ENCODE data around the gene LHFPL3.

- TF ChIP-seq CTCF (conservative IDR thresholded peaks at IDR 0.05 in 1 of 2, IDR thresholded peaks at IDR 0.05 in 1 of 2; ENCODE audit: low read depth in 1 of 2, low read length in 2 of 2) (no peak), EZH2 (IDR thresholded peaks at IDR 0.05; ENCODE audit: low read length, missing control alignments) (no peak)
Observed at GRCh38 chr7:104779888-104780287, 451.5 kb downstream of the LHFPL3 start.

Data from fibroblast of lung (primary cell).